Measurements from ENCODE around the gene SSBP4. TPM values are rescaled to one million over a fixed set of nuclear protein-coding genes. Genes with fewer than 3 reads are reported as not detected.

SSBP4 gene
- total RNA-seq, 1 experiment from 2014 or later: 51.2 TPM

DNA sequence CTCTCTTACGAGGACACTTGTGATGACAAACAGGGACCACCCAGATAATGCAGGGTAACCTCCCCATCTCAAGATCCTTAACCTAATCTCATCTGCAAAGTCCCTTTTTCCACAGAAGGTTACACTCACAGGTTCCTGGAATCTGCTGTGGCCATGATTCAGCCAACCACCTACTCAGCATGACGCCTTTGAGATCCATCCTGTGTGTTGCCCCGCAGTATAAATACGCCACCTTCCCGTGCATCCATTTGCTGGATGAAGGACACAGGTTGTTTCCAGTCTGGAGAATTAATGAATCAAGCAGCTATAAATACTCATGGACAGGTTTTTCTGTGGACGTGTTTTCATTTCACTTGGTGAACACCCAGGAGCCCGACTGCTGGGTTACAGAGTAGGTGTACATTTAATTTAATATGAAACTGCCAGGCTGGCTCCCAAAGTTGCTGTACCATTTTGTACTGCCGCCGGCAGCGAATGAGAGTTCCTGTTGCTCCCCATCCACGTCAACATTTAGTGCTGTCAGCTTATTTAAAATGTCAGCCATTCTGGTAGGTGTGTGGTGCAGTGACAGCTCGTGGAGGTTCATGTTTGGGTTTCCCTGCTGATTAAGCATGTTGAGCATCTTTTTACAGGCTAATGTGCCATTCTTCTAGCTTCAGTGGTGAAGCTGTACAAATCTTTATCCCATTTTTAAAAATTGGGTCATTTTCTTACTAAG, 62.5 kb downstream of the SSBP4 start (continued):
- no peak for TF ChIP-seq TCF7 (CRISPR knock-in tag; IDR thresholded peaks at IDR 0.05; ENCODE audit: low read depth)
- TF ChIP-seq, protein P1, sequence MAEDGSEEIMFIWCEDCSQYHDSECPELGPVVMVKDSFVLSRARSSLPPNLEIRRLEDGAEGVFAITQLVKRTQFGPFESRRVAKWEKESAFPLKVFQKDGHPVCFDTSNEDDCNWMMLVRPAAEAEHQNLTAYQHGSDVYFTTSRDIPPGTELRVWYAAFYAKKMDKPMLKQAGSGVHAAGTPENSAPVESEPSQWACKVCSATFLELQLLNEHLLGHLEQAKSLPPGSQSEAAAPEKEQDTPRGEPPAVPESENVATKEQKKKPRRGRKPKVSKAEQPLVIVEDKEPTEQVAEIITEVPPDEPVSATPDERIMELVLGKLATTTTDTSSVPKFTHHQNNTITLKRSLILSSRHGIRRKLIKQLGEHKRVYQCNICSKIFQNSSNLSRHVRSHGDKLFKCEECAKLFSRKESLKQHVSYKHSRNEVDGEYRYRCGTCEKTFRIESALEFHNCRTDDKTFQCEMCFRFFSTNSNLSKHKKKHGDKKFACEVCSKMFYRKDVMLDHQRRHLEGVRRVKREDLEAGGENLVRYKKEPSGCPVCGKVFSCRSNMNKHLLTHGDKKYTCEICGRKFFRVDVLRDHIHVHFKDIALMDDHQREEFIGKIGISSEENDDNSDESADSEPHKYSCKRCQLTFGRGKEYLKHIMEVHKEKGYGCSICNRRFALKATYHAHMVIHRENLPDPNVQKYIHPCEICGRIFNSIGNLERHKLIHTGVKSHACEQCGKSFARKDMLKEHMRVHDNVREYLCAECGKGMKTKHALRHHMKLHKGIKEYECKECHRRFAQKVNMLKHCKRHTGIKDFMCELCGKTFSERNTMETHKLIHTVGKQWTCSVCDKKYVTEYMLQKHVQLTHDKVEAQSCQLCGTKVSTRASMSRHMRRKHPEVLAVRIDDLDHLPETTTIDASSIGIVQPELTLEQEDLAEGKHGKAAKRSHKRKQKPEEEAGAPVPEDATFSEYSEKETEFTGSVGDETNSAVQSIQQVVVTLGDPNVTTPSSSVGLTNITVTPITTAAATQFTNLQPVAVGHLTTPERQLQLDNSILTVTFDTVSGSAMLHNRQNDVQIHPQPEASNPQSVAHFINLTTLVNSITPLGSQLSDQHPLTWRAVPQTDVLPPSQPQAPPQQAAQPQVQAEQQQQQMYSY (CRISPR knock-in tag; IDR thresholded peaks at IDR 0.05): no peak
- no peak for TF ChIP-seq ARID4B (CRISPR knock-in tag; IDR thresholded peaks at IDR 0.05; ENCODE audit: borderline replicate concordance)
- TF ChIP-seq, protein P2, sequence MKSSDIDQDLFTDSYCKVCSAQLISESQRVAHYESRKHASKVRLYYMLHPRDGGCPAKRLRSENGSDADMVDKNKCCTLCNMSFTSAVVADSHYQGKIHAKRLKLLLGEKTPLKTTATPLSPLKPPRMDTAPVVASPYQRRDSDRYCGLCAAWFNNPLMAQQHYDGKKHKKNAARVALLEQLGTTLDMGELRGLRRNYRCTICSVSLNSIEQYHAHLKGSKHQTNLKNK (CRISPR knock-in tag; IDR thresholded peaks at IDR 0.05): no peak

DNA sequence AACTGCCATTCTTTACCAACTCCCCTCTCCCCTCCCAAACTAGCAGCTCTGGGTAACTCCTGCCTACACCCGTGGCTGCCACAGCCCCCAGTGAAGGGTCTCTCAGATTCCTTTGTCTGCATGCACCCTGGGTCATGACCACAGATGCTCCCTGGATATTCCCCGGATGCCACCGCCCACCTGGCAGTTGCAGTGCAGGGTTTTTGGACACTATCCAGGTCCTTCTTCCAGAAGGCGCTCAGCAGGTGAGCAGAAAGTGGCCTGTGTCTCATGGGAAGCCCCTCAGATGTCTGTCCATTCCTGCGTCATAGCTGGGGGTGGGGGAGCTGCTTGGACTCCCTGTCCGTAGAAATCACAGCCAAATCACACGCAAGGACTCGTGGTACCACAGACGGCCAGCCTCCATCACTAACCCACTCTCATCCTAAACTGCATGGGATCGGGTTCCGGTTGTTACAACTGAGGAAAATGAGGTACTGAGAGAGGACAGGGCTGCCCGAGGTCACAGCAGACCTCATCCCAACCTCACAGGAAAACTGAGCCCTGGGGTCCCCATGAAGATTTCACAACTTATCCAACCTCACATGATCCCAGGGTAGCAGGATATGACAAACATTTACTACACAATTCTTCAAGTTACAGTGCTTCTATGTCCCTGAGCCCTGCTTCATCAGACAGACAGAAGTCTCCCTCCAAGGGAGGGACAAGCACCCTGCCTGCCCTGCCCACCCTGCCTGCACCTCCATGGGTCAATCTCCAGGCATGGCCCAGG, 64.1 kb downstream of the SSBP4 start:
- peaks cover 23% of the 10 kb centered on the region for H3K4me1 Mint-ChIP-seq
- no peaks in the 10 kb centered on the region for H3K27me3 Mint-ChIP-seq (ENCODE audit: low read depth)
- H3K27ac Mint-ChIP-seq: 0 out of 2 replicates have a peak overlapping the region, but pooled peaks have one; percentile 27
- H3K36me3 Mint-ChIP-seq: no peaks in the 10 kb centered on the region
- DNase-seq (ENCODE audit: low spot score) (no peak), ATAC-seq (no peak)
- H3K9me3 Mint-ChIP-seq: no peaks in the 10 kb centered on the region
- no peak overlapping the region for H3K4me3 Mint-ChIP-seq
- POLR2A ChIA-PET: no interaction called here
- CTCF ChIA-PET: interaction anchor here (0.8 to 3.7 kb wide), 9 partner anchors 9 to 227 kb away, joined by 3 to 31 read pairs (median 6); partner anchors contain the start of gene ELL
- TF ChIP-seq ZNF263 (CRISPR knock-in tag; IDR thresholded peaks at IDR 0.05; ENCODE audit: low read depth) (no peak), NFATC4 (CRISPR knock-in tag; IDR thresholded peaks at IDR 0.05) (no peak), ERG (CRISPR knock-in tag; IDR thresholded peaks at IDR 0.05) (no peak), ZNF281 (CRISPR knock-in tag; IDR thresholded peaks at IDR 0.05) (no peak), JUN (CRISPR knock-in tag; IDR thresholded peaks at IDR 0.05) (no peak), ATF1 (CRISPR knock-in tag; IDR thresholded peaks at IDR 0.05) (no peak)
- TF ChIP-seq, protein P3, sequence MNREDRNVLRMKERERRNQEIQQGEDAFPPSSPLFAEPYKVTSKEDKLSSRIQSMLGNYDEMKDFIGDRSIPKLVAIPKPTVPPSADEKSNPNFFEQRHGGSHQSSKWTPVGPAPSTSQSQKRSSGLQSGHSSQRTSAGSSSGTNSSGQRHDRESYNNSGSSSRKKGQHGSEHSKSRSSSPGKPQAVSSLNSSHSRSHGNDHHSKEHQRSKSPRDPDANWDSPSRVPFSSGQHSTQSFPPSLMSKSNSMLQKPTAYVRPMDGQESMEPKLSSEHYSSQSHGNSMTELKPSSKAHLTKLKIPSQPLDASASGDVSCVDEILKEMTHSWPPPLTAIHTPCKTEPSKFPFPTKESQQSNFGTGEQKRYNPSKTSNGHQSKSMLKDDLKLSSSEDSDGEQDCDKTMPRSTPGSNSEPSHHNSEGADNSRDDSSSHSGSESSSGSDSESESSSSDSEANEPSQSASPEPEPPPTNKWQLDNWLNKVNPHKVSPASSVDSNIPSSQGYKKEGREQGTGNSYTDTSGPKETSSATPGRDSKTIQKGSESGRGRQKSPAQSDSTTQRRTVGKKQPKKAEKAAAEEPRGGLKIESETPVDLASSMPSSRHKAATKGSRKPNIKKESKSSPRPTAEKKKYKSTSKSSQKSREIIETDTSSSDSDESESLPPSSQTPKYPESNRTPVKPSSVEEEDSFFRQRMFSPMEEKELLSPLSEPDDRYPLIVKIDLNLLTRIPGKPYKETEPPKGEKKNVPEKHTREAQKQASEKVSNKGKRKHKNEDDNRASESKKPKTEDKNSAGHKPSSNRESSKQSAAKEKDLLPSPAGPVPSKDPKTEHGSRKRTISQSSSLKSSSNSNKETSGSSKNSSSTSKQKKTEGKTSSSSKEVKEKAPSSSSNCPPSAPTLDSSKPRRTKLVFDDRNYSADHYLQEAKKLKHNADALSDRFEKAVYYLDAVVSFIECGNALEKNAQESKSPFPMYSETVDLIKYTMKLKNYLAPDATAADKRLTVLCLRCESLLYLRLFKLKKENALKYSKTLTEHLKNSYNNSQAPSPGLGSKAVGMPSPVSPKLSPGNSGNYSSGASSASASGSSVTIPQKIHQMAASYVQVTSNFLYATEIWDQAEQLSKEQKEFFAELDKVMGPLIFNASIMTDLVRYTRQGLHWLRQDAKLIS (CRISPR knock-in tag; IDR thresholded peaks at IDR 0.05; ENCODE audit: borderline replicate concordance): no peak
- TF ChIP-seq, protein P4, sequence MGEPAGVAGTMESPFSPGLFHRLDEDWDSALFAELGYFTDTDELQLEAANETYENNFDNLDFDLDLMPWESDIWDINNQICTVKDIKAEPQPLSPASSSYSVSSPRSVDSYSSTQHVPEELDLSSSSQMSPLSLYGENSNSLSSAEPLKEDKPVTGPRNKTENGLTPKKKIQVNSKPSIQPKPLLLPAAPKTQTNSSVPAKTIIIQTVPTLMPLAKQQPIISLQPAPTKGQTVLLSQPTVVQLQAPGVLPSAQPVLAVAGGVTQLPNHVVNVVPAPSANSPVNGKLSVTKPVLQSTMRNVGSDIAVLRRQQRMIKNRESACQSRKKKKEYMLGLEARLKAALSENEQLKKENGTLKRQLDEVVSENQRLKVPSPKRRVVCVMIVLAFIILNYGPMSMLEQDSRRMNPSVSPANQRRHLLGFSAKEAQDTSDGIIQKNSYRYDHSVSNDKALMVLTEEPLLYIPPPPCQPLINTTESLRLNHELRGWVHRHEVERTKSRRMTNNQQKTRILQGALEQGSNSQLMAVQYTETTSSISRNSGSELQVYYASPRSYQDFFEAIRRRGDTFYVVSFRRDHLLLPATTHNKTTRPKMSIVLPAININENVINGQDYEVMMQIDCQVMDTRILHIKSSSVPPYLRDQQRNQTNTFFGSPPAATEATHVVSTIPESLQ (CRISPR knock-in tag; IDR thresholded peaks at IDR 0.05): no peak

Data from WTC11 (cell line).